GM12801 (cell line): ENCODE results near the gene STIP1.

Experiments used
- CTCF ChIP-seq: IDR thresholded peaks from one replicate; pipeline ENCODE4 v1.5.1; 2011; ENCODE audit warnings: control low read depth; ENCODE audit not compliant: insufficient read length; ENCODE audit errors: extremely low read depth

The STIP1 gene

GRCh38 chr11:64211181-64211872, 25.4 kb downstream of the STIP1 start:
- no peak for TF ChIP-seq CTCF

- no peak for TF ChIP-seq CTCF
Observed at GRCh38 chr11:64216879-64217278, 30.9 kb downstream of the STIP1 start.

GRCh38 chr11:64218628-64219353, 32.8 kb downstream of the STIP1 start:
- no peak for TF ChIP-seq CTCF

- TF ChIP-seq CTCF = no peak
Observed at GRCh38 chr11:64219354-64219684, 33.3 kb downstream of the STIP1 start.

GRCh38 chr11:64219755-64220154, 33.8 kb downstream of the STIP1 start:
- TF ChIP-seq CTCF = no peak

- no peak for TF ChIP-seq CTCF
Observed at GRCh38 chr11:64220271-64220670, 34.3 kb downstream of the STIP1 start.

- no peak for TF ChIP-seq CTCF
Observed at GRCh38 chr11:64220798-64221197, 34.8 kb downstream of the STIP1 start.
